Dendritic cell treated with granulocyte-macrophage colony-stimulating factor and Interleukin-4, amounts not matched to agents 40 ng/mL and 50 ng/mL, for 4 days (primary cell): ENCODE results near the gene KATNA1.

Experiments
- H3K27ac Mint-ChIP-seq: one replicate; pipeline ENCODE4 v1.8.0; 2022; ENCODE audit warnings: mild to moderate bottlenecking, mixed read lengths
- H3K27me3 Mint-ChIP-seq: one replicate; pipeline ENCODE4 v1.8.0; 2022; ENCODE audit warnings: mild to moderate bottlenecking, mixed read lengths
- H3K36me3 Mint-ChIP-seq: one replicate; pipeline ENCODE4 v1.8.0; 2022; ENCODE audit warnings: low read depth, mixed read lengths
- H3K4me1 Mint-ChIP-seq: one replicate; pipeline ENCODE4 v1.8.0; 2022; ENCODE audit warnings: low read depth, mixed read lengths
- H3K4me3 Mint-ChIP-seq: one replicate; pipeline ENCODE4 v1.8.0; 2022; ENCODE audit warnings: mild to moderate bottlenecking, moderate library complexity, mixed read lengths
- H3K9me3 Mint-ChIP-seq: one replicate; pipeline ENCODE4 v1.8.0; 2022; ENCODE audit warnings: mixed read lengths
- intact Hi-C: fragments of 100-400 bp; cut with micrococcal nuclease; formaldehyde crosslinking; loops from one replicate; pipeline ENCODE4 v1.15.0; 2022

KATNA1 gene

DNA sequence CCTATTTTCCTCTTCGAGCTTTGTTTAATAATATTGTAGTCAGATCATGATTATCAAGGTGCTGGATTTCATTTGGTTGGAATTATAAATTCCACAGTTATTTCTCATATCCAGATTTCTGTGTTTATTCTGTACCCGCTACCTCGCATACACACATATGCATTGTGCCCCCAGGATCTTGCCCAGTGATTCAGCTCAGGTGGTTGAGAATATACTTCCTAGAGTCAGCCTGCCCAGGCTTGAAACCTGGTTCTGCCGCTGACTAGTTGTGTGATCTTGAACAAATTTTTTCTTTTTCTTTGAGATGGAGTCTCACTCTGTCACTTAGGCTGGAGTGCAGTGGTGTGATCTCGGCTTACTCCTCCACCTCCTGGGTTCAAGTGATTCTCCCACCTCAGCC, 67.6 kb downstream of the KATNA1 start:
- Mint-ChIP-seq H3K4me1 (peaks cover 5% of the 10 kb centered on the region), H3K27me3 (no peaks in the 10 kb centered on the region), H3K4me3 (no peak overlapping the region), H3K9me3 (no peaks in the 10 kb centered on the region), H3K27ac (no peak overlapping the region), H3K36me3 (peaks cover 67% of the 10 kb centered on the region)
- intact Hi-C loops, result no loop called here

DNA sequence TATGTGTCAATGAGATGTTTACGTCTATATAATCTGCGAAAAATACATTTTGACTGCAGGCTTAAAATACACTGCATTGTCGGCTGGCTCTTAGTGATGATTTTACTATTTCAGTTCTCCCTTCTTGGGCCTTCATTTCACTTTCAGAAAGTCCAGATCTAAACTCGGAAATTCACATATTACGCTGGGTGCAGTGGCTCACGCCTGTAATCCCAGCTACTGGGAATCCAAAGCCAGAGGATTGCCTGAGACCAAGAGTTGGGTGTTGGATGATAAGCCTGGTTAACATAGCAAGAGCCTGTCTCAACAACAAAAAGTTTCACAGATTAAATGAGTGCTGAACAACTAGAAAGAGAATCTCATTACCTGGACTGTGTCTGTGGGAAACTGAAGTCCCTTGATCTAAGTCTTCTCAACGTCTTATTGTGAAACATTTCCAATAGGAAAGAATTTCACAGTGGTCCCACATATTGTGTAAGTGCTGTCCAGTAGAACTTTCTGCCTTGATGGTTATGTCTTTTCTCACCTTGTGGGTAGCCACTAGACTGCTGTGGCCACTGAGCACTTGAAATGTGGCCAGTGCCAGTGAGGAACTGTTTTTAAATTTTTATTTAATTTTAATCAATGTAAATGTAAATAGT, 80.4 kb downstream of the KATNA1 start:
- intact Hi-C loops, result loop anchor here (2.0 to 5.0 kb wide), 2 partner anchors 79 to 149 kb away; partner anchors contain the start of gene KATNA1
- no peak overlapping the region for H3K4me3 Mint-ChIP-seq
- H3K4me1 Mint-ChIP-seq, result peaks cover 6% of the 10 kb centered on the region
- H3K9me3 Mint-ChIP-seq, result no peaks in the 10 kb centered on the region
- peaks cover 8% of the 10 kb centered on the region for H3K27me3 Mint-ChIP-seq
- peaks cover 12% of the 10 kb centered on the region for H3K36me3 Mint-ChIP-seq
- H3K27ac Mint-ChIP-seq, result no peak overlapping the region

DNA sequence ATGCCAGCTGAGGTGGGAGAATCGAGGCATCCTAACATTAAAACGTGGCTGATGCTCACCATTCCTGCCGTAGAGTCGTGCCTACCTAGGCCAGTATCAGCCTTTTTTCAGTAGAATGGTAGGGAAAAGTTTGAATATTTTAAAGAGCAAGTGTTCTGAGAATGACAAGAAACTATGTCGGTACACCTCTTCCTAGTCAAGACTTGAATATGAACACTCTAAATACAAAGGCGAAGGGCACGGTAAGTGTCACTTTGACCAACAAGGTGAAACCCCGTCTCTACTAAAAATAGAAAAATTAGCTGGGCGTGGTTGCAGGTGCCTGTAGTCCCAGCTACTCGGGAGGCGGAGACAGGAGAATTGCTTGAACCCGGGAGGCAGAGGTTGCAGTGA, 81.3 kb downstream of the KATNA1 start:
- Mint-ChIP-seq H3K9me3 (no peaks in the 10 kb centered on the region), H3K36me3 (peaks cover 7% of the 10 kb centered on the region), H3K4me1 (peaks cover 6% of the 10 kb centered on the region), H3K27ac (peak overlapping the region; percentile 88), H3K27me3 (peaks cover 8% of the 10 kb centered on the region), H3K4me3 (peak overlapping the region; percentile 96)
- intact Hi-C loops, result loop anchor here (2.0 to 5.0 kb wide), 2 partner anchors 80 to 150 kb away; partner anchors contain the start of gene KATNA1

DNA sequence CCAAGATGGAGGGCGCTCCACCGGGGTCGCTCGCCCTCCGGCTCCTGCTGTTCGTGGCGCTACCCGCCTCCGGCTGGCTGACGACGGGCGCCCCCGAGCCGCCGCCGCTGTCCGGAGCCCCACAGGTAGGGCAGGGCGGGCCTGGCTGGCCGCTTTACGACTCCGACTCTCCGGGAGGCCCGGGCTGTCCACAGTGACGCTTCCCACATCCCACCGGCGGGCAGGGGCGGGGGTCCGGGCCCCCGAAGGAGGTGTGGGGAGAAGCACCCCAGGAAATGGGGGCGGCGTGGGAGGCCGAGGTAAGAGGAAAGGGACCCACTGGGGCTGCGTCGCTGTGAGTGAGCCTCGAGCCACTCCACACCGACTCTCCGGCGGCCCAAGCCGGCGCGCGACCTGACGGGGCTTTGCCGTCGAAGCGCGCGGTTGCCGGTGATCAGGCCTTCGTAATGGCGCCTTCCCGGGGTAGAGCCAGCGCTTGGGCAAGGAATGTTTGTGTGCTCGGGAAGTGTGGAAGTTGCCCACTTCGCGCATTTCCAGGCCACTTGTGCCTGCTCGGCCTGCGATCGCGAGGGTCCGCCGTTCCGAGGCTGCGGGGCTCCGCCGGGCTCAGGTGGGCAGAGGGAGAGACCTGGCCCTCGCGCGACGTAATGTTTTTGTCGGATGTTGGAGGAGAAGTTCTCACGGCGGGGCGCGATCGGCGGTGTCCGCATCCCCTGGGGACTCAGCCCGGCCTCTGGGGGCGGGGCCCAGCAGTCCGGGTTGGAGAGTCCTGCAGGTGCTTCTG, 81.9 kb downstream of the KATNA1 start:
- Mint-ChIP-seq H3K27me3 (peaks cover 9% of the 10 kb centered on the region), H3K36me3 (peaks cover 7% of the 10 kb centered on the region), H3K4me1 (peaks cover 6% of the 10 kb centered on the region), H3K4me3 (peak overlapping the region; percentile 96), H3K27ac (peak overlapping the region; percentile 88), H3K9me3 (no peaks in the 10 kb centered on the region)
- intact Hi-C loops, result loop anchor here (1.0 to 5.0 kb wide), 3 partner anchors 20 to 150 kb away; partner anchors contain the start of genes KATNA1 and PPIL4

DNA sequence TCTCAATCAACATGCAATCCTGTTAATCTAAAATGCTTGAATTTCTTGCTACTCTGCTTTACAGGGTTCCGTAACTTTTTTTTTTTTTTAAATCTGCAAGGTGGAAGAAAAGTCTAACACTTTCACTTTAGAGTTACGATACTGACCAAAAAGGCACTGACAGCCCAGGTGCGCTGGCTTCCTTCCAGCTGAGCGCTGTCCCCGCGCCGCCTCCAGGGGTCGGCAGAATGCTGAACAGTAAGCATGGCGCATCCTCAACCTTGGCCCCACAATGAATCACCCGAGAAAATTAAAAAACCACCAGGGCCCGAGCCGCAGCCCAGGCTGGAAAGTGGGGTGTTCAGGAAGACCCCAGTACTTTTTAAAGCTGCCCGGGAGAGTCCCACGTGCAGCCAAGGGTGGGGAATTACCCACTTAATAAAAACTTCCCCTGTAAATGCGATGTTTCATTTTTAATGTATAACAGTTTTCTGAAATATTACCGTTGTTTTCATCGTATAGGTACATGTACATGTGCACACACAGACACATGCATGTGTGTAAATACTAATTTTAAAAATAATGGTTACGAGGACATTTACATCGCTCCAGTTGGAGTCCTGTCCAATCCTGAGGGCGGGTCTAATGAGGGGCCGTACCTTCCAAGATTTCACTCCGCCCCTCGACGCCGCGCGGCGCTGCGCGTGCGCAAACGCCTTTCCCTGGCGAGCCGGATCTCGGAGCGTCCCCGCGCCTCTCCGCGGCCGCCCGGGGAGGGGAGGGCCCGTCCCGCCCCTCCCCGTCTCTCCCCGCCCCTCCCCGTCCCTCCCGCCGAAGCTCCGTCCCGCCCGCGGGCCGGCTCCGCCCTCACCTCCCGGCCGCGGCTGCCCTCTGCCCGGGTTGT, 82.7 kb downstream of the KATNA1 start, which contains the start of gene GINM1:
Gene GINM1 (plus strand): TSS at position 849 of the 883 bp plus-strand sequence. CDS start 40 bp downstream, outside the sequence.
- Mint-ChIP-seq H3K4me1 (peaks cover 6% of the 10 kb centered on the region), H3K27me3 (peaks cover 13% of the 10 kb centered on the region), H3K36me3 (peaks cover 7% of the 10 kb centered on the region), H3K4me3 (peak within 1 kb of the TSS; percentile 96), H3K9me3 (no peaks in the 10 kb centered on the region), H3K27ac (peak within 1 kb of the TSS; percentile 88)
- intact Hi-C loops, result loop anchor here (1.0 to 5.0 kb wide), 3 partner anchors 19 to 151 kb away; partner anchors contain the start of genes KATNA1 and PPIL4

DNA sequence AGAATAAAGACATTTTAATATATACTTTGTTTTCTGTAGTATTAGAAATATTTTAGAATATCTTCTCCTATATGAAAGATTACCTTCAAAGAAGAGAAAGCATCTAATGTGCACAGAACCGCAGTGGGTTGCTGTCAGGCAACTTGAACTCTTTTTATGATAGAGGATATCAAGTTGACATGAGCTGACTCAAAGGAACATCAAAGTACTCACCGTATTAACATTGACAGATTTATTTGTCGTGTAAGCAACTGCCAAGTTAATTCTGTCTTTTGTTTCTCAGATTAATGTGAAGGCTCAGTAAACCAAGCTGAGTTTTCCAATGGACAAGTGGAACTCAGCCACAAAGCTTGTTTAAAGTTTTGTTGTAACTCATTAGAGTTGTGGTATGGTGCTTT, 84.6 kb downstream of the KATNA1 start:
- Mint-ChIP-seq H3K4me3 (no peak overlapping the region), H3K27ac (no peak overlapping the region), H3K9me3 (no peaks in the 10 kb centered on the region), H3K27me3 (peaks cover 24% of the 10 kb centered on the region), H3K36me3 (peaks cover 7% of the 10 kb centered on the region), H3K4me1 (peaks cover 6% of the 10 kb centered on the region)
- intact Hi-C loops, result no loop called here

DNA sequence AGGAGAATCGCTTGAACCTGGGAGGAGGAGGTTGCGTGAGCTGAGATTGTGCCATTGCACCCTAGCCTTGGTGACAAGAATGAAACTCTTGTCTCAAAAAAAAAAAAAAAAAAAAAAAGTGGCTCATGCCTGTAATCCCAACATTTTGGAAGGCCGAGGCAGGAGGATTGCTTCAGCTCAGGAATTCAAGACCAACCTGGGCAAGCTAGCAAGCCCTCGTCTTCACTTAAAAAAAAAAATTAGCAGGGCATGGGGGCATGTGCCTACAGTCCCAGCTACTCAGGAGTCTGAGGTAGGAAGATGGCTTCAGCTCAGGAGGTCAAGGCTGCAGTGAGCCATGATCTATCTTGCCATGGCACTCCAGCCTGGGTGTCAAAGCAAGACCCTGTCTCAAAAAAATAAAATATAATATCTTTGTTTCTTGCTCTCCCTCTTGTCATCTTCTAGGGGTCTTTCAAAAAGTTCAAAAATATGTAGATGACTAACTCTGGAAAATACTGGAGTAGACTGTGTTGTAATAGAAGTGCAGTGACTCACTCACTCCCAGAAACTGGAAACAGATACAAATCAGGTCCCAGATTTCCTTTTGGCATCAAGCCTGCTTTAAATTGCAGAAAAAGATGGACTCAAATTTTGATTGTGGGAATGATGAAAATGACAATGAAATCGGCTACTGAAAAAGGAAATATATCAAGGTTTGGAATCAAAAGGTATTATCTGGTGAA, 85.1 kb downstream of the KATNA1 start:
- Mint-ChIP-seq H3K4me1 (peaks cover 6% of the 10 kb centered on the region), H3K27ac (no peak overlapping the region), H3K9me3 (no peaks in the 10 kb centered on the region), H3K27me3 (peaks cover 24% of the 10 kb centered on the region), H3K36me3 (peaks cover 7% of the 10 kb centered on the region), H3K4me3 (no peak overlapping the region)
- intact Hi-C loops, result no loop called here

DNA sequence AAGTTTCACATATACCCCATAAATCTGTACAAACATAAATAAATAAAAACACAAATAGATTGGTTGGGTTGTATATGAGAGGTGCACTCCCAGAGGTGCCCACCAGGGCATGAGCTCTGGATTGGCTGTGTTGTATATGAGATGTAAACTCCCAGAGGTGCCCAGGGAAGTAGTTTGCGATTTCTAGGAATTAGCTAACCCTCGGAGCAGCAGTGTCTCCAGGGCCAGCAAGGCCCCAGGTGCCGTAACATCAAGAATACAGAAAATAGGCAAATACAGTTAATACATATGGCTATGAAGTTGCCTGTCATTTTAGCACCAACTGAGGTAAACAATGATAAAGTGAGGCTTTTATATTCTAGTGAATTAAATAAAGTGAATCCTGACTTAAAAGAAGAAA, 87.8 kb downstream of the KATNA1 start:
- intact Hi-C loops, result no loop called here
- H3K4me1 Mint-ChIP-seq, result no peaks in the 10 kb centered on the region
- no peaks in the 10 kb centered on the region for H3K36me3 Mint-ChIP-seq
- no peak overlapping the region for H3K4me3 Mint-ChIP-seq
- H3K27ac Mint-ChIP-seq, result no peak overlapping the region
- H3K27me3 Mint-ChIP-seq, result peaks cover 45% of the 10 kb centered on the region
- no peaks in the 10 kb centered on the region for H3K9me3 Mint-ChIP-seq

DNA sequence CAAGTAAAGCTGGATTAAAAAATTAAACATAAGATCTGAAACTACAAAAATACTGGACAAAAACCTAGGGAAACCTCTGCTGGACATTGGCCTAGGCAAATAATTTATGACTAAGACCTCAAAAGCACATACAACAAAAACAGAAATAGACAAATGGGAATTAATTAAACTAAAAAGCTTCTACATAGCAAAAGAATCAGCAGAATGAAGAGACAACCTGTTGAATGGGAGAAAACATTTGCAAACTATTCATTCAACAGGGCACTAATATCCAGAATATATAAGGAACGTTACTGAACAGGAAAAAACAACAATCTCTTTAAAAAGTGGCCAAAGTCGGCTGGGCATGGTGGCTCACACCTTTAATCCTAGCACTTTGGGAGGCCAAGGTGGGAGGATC, 89.1 kb downstream of the KATNA1 start:
- H3K36me3 Mint-ChIP-seq, result no peaks in the 10 kb centered on the region

DNA sequence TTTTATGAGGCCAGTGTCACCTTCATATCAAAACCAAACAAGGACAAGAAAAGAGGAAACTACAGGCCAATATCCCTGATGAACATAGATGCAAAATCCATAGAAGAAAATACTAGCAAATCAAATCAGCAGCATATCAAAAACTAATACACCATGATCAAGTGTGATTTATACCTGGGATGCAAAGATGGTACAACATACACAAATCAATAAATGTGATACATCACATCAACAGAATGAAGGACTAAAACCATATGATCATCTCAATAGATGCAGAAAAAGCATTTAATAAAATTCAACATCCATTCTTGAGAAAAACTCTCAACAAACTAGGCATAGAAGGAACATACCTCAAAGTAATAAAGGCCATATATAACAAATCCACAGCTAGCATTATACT, 90.5 kb downstream of the KATNA1 start:
- Mint-ChIP-seq H3K27ac (no peak overlapping the region), H3K4me1 (no peaks in the 10 kb centered on the region), H3K4me3 (no peak overlapping the region), H3K36me3 (no peaks in the 10 kb centered on the region), H3K27me3 (peaks cover 51% of the 10 kb centered on the region), H3K9me3 (no peaks in the 10 kb centered on the region)
- intact Hi-C loops, result no loop called here

More for the DNA sequence above, 89.1 kb downstream of the KATNA1 start:
- H3K27me3 Mint-ChIP-seq, result peaks cover 49% of the 10 kb centered on the region
- intact Hi-C loops, result no loop called here
- H3K27ac Mint-ChIP-seq, result no peak overlapping the region
- H3K9me3 Mint-ChIP-seq, result no peaks in the 10 kb centered on the region
- H3K4me3 Mint-ChIP-seq, result no peak overlapping the region
- no peaks in the 10 kb centered on the region for H3K4me1 Mint-ChIP-seq

DNA sequence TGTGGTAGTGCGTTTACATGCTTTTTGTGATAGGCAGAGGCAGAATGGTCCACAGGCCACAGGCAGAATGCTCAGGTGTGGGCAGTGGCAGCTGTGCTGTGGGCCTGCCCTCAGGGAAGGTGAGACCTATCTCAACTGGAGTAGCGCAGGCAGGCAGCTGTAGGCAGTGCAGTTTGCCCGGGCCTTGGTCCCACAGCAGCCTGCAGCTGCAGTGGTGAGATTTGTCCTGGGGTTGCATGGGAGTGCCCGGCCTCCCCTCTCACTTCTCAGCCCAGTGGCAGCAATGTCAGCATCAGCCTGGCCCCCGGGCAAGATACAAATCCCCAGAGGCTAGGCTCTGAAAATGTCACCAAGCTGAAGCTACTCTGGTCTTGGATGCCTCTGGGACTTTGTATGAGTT, 96.6 kb downstream of the KATNA1 start:
- Mint-ChIP-seq H3K9me3 (no peaks in the 10 kb centered on the region), H3K4me3 (no peak overlapping the region), H3K27me3 (peaks cover 34% of the 10 kb centered on the region), H3K36me3 (no peaks in the 10 kb centered on the region), H3K27ac (no peak overlapping the region), H3K4me1 (peaks cover 5% of the 10 kb centered on the region)
- intact Hi-C loops, result no loop called here

DNA sequence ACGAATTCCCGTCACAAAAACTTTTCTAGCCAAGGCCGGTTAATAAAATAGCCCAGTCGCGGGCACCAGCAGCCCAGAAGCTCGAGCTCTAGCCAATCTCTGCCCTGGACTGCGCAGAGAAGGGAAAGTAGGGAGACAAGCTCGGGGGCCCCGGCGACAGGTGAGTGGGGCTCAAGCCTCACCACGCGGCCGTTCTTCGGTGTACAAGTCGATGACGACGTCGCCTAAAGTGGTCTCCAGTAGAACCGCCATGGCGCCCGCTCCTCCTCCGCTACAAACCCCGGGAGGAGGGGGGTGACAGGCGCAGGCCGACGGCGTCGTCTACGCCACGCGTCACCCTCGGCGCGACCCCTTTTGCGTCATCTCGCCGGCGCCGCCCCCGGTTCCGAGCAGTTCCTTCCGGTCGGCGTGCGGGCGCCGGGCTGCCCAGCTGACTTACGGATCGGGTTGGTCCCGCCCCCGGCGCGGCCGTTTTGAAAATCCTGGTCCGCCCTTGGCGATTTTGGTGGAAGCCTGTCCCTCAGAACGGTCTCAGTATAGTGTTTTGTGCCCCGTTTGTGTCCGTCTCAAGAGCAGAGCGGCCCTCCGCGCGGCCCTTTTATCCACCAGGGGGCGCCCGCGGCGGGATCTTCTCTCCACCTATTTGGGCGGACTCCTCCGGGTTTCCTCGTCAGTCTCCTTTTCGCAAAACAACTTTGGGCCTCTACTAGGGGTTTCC, 102.6 kb downstream of the KATNA1 start, which contains the start of gene PPIL4:
Gene PPIL4 (minus strand): TSS at position 290 of the 718 bp plus-strand sequence. CDS start 38 bp downstream, at position 252.
- Mint-ChIP-seq H3K4me3 (peak within 1 kb of the TSS; percentile 93), H3K4me1 (peaks cover 35% of the 10 kb centered on the region), H3K27ac (peak within 1 kb of the TSS; percentile 96), H3K27me3 (peaks cover 10% of the 10 kb centered on the region), H3K36me3 (peaks cover 27% of the 10 kb centered on the region), H3K9me3 (no peaks in the 10 kb centered on the region)
- intact Hi-C loops, result loop anchor here (1.0 kb wide), 1 partner anchor 20 kb away; the partner anchor contains the start of gene GINM1
